HG03060 (cell line): ENCODE measurements around the gene MADD.
A peak's percentile ranks its signal among the peaks of the same experiment; 100 is the strongest.

ENCODE experiments used
- ATAC-seq: cut with Tn5 transposase; IDR thresholded peaks from one replicate; pipeline ENCODE4 v1.9.1; 2021; ENCODE audit warnings: low read depth, moderate number of reproducible peaks; ENCODE audit not compliant: unreplicated experiment

The MADD gene

GRCh38 chr11:47249378-47249715 lies 20.6 kb upstream of the MADD start:
- no peak for ATAC-seq

GRCh38 chr11:47251751-47252150 lies 18.2 kb upstream of the MADD start:
- no peak for ATAC-seq

GRCh38 chr11:47253660-47254059 lies 16.3 kb upstream of the MADD start:
- ATAC-seq: no peak

GRCh38 chr11:47254386-47254785 lies 15.5 kb upstream of the MADD start:
- no peak for ATAC-seq

GRCh38 chr11:47256374-47256773 lies 13.6 kb upstream of the MADD start:
- ATAC-seq: no peak

GRCh38 chr11:47257177-47257516 lies 12.8 kb upstream of the MADD start:
- ATAC-seq: no peak

- ATAC-seq: no peak
Measured at GRCh38 chr11:47257517-47258316, 12.2 kb upstream of the MADD start, which contains the start of gene NR1H3. Gene NR1H3 (plus strand): TSS chr11:47257996. CDS start chr11:47259217, 1,221 bp downstream.

- no peak for ATAC-seq
Measured at GRCh38 chr11:47258317-47258902, 11.5 kb upstream of the MADD start.

GRCh38 chr11:47259232-47259977 lies 10.5 kb upstream of the MADD start:
- no peak for ATAC-seq

- no peak for ATAC-seq
Measured at GRCh38 chr11:47260366-47260765, 9.6 kb upstream of the MADD start.

- ATAC-seq: no peak
Measured at GRCh38 chr11:47261291-47261800, 8.6 kb upstream of the MADD start.

- no peak for ATAC-seq
Measured at GRCh38 chr11:47264119-47264518, 5.8 kb upstream of the MADD start.

GRCh38 chr11:47264521-47264920 lies 5.4 kb upstream of the MADD start:
- ATAC-seq: no peak

GRCh38 chr11:47267876-47268275 lies 2.1 kb upstream of the MADD start:
- ATAC-seq: no peak

- ATAC-seq: no peak
Measured at GRCh38 chr11:47268448-47269001, 1.4 kb upstream of the MADD start.

GRCh38 chr11:47269002-47269828 lies 718 bp upstream of the MADD start:
- peak; percentile 26 for ATAC-seq

GRCh38 chr11:47270331-47271271 lies 668 bp downstream of the MADD start:
- ATAC-seq: no peak

- no peak for ATAC-seq
Measured at GRCh38 chr11:47271328-47271727, 1.4 kb downstream of the MADD start.

GRCh38 chr11:47271961-47272661 lies 2.2 kb downstream of the MADD start:
- no peak for ATAC-seq
